Stimulated activated CD4-positive, alpha-beta T cell treated with anti-CD3 and anti-CD28 coated beads, Interleukin-2, amount 100 ng/mL, for 4 hours (primary cell): ENCODE measurements around the gene DLEC1.
"Not testable (repeated sequence)": the region's sequence is repeated elsewhere in the genome, so short reads cannot be mapped to it uniquely, and the experiment has no call there.

Experiments used
- DNase-seq: peaks from one replicate; pipeline ENCODE4 v3.0.0-alpha.2; 2020; ENCODE audit warnings: low read depth

The DLEC1 gene

DNA sequence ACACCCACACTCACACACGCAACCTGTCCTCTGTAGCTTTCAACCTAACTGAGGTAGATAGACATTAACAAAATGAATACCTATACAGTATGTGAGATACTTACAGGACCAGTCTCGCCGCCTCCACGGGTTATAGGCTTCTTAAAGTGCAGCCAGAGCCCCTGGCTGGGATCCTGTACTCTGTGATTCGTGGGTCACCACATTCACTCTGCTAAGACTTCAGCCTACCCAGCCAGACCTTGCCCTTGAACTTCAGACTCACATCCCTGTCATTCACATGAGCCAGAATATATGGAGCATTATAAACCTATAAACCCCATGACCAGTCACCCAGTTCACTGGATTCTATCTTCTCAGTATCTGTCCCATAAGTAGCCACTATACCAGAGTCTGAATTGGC is 1.4 kb downstream of the DLEC1 start:
- DNase-seq, result no peak

DNA sequence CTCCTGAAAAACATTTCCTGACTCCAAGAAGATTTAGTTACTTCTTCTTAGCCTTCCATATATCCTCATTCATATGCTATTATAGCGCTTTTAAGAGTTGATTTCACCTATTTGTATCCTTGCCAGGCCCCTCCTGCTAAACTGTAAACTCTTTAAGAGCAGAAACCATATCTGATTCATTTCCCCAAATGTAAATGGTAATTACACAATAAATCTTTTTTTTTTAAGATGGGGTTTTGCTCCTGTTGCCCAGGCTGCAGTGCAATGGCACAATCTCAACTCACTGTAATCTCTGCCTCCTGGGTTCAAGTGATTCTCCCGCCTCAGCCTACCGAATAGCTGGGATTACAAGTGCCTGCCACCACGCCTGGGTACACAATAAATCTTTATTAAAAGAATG is 4.5 kb downstream of the DLEC1 start:
- no peak for DNase-seq

DNA sequence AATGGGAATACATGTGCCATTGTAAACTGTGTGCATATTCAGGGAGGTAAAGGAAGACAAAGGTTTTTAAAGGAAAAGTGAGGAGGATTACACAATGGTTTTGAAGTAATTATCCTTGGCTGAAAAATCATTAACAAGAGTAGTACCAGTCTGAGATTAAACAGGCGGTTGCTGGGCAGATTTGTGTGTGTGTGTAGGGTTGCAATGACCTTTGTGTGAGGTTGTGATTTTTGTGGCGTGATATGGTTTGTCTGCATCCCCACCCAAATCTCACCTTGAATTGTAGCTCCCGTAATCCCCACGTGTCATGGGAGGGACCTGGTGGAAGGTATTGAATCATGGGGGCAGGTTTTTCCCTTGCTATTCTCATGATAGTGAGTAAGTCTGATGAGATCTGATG is 7.0 kb downstream of the DLEC1 start:
- DNase-seq, result no peak

DNA sequence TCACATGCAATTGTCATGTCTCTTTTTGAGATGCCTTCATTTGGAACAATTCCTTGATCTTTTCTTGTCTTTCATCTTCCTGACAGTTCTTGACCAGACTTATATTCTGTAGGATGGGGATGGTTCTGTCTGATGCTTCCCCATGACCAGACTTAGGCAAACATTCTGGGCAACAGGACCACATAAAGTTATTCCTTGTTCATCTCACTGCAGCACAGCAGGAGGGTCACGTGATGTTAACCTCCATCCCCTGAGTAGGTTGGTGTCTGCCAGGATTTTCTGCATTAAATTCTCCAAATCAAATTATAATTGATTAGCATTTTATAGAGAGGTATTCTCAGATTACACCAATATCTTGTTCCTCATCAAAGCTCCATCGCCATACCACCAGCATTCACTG is 7.8 kb downstream of the DLEC1 start:
- DNase-seq, result no peak

DNA sequence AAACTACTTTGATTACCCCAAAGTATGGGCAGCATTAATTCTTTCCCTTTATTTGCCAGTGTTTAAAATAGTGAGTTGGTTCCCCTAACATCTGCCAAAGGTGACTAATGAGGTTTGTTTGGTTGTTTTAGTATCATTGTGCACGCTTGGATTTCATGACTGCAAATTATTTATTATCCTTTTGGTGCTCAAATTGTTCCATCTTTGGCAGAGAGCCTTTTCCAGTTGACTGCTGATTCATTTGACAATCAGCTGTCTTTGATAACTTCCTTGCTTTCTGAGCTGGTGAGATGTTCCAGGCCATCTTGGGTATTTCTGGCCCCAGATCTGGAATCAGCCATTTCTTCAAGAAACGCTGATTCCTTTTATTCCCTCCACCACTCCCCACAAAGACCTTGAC is 8.9 kb downstream of the DLEC1 start:
- DNase-seq, result no peak

DNA sequence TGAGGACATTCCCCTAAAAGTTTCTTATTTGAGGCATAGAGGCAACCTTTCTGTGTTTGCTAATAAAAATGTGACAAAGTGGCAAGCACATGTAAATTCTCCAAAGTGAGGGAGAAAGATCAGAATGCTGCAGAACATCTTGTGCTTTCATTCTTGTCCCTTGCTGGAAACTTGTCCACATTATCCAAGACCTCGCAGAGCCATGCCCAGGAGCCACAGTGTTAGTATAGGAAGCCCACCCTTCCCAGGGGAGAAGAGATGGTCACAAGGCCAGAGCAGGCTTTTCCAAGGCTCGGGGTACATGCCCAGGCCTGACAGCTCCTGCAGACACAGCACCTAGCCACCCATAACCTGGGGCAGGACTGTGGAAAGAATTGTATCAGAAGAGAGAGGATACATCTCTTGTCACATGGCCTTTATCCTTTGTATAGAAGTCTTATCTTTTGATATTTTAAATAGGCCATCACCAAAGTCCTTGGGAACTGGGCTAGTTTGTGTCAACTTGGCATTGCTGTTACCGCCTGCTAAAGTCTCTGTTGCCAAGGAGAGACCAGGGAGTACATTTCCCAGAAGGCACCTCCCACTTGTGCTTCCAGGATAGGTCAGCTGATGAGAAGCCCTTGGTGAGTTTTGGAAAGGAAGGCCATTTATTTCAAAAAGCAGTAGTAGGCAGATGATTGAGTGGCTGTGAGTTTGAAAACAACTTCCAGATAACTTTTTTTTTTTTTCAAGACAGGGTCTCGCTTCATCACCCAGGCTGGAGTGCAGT is 10.5 kb downstream of the DLEC1 start:
- no peak for DNase-seq

DNA sequence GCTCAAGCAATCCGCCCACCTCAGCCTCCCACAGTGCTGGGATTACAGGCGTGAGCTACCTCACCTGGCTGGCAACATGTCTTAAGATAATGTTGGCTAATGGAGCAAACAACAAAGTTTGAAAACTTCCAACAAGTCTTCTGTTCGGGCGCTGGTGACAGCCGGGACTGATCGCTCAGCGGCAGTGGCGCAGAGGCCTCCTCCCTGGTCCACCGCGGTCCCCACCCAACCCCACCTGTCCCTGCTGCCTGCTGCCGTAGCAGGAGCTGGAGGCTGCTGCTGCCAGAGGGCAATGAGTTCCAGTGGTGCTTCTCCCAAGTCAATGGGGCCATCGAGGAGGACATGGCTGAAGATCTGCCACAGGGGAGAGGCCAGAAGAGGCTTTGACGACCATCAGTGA is 12.1 kb downstream of the DLEC1 start:
- no peak for DNase-seq

DNA sequence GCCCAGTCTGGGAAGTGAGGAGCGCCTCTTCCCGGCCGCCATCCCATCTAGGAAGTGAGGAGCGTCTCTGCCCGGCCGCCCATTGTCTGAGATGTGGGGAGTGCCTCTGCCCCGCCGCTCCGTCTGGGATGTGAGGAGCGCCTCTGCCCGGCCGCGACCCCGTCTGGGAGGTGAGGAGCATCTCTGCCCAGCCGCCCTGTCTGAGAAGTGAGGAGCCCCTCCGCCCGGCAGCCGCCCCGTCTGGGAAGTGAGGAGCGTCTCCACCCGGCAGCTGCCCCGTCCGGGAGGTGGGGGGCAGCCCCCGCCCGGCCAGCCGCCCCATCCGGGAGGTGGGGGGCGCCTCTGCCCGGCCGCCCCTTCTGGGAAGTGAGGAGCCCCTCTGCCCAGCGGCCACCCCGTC is 14.3 kb downstream of the DLEC1 start:
- not testable (repeated sequence) for DNase-seq

DNA sequence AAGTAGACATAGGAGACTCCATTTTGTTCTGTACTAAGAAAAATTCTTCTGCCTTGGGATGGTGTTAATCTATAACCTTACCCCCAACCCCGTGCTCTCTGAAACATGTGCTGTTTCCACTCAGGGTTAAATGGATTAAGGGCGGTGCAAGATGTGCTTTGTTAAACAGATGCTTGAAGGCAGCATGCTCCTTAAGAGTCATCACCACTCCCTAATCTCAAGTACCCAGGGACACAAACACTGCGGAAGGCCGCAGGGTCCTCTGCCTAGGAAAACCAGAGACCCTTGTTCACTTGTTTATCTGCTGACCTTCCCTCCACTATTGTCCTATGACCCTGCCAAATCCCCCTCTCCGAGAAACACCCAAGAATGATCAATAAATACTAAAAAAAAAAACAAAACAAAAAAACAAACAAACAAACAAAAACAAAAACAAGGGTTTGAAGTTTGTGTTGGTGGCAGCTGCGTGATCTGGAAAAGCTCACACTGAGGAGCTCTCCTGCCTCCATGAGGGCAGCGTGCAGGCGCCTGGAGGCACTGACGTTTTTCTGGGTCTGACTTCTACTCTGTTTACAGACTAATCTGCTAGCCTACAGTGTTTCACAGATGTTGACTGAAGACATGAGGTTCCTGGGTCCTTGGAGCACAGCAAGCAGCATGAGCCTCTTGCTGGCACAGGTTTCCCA is 14.9 kb downstream of the DLEC1 start:
- not testable (repeated sequence) for DNase-seq

DNA sequence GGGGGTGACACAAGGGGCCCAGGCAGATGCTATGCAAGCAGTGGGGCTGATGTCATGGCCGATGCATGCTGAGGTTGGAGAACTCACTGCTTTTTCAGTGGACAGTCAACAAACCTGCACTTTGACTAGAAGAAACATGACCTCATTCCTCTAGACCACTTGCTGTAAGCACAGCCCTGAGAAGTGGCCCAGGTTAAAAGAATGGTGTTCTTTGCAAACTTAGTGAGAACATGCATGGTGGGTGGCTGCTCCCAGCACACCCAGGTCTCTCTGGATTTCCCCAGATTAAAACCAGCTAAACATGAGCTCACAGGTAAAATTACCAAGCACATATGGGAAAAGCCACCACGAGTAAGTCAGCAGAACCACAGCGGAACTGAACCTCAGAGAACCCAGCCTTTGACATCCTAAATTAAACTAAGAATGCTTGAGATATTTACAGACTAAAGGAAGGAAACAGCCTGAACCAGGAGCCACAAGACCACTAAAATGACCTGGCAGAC is 15.5 kb downstream of the DLEC1 start:
- no peak for DNase-seq

DNA sequence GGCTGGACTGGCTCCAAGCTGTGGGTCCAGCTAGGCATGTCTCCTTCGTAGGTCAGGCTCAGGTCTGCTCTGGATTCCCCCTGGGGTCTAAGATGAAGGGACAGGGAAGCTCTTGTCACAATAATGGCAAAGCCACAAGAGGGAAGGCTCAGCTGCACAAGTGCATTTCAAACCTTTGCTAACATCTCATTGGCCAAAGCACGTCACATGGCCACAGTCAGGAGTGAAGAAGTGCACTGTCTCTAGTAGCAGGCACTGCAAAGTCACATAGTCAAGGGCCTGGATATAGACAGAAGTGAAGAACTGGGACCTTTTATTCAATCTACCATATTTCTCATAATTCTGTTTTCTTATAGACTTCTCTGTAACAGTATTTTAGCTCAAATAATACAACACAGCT is 20.1 kb downstream of the DLEC1 start:
- no peak for DNase-seq

DNA sequence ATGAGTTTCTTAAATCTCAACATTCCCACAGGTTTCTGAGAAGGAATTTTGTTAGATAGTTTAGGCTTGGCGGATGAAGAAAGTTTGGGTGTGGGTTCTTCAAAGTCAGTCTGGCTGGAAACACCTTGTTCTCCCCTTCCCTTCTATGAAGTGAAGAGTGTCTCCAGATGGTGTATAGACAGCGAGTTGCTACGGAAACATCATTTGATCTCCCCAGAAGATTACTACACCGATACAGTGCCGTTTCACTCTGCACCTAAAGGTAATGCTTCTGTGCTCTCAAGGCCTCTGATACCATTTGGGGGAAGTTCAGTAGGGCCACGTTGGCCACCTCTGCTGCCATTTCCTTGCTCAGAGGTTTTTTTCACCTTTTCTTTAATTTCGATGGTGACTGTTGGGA is 20.6 kb downstream of the DLEC1 start:
- no peak for DNase-seq

DNA sequence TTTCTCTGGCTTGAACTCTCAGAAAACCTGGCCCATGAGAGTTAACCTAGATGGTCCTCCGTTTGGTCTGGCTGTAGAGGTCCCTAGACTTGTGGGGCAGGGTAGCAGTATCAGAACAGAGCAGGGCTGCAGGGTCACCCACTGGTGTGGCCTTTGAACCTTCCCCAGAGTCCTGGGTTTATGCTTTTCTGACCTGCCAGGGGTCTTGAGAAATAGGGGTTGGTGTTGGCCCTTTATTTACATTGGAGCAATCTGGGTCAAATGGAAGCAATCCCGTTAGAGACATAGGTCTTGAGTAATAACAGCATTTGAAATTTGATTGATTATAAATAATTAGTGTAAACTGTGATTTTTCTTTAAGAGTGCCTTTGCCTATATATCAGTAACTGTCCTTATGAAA is 23.8 kb downstream of the DLEC1 start:
- DNase-seq, result no peak

DNA sequence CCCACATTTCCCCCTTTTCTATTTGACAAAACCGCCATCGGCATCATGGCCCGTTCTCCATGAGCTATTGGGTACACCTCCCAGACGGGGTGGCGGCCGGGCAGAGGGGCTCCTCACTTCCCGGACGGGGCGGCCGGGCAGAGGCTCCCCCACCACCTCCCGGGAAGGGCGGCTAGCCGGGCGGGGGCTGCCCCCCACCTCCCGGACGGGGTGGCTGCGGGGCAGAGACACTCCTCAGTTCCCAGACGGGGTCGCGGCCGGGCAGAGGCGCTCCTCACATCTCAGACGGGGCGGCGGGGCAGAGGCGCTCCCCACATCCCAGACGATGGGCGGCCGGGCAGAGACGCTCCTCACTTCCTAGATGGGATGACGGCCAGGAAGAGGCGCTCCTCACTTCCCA is 25.4 kb downstream of the DLEC1 start:
- not testable (repeated sequence) for DNase-seq

DNA sequence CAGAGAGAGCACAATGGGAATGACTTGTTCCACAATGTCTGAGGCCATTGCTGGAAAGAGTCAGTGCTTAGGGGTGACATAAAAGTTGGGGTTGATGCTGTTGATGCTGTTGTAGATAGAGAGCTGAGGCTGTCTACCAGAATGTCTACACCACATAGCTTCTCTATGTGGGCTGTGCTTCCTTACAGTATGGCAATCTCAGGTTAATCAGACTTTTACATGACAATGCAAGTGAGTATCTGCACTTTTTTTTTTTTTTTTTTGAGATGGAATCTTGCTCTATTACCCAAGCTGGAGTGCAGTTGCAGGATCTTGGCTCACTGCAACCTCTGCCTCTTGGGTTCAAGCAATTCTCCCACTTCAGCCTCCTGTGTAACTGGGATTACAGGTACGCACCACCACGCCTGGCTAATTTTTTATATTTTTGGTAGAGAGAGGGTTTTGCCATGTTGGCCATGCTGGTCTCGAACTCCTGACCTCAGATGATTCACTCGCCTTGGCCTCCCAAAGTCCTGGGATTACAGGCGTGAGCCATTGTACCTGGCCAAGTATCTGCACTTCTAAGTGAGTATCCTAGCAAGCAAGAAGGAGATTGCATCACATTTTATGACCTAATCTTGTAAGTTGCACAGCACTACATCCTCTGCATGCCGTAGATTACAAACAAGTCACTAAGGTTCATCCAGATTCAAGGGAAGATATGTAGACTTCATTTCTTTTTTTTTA is 28.7 kb downstream of the DLEC1 start:
- DNase-seq, result no peak

DNA sequence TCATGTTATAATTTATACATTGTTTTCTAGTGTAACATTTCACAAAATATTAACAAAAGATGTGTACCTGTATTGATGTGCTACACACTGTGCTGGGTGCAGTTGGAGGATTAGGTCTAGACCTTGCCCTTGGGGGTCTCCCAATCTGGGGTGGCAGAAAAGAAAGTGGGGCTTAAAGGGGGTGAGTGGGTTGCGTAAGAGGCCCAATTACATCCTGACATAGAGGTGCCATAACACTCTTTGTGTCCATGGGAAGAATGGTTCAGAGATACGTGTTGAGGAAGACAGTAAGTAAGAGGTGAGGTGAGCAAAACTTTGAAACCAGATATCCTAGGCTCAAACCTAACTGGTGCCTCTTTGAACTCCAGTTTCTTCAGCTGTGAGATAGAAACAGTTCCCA is 31.0 kb downstream of the DLEC1 start:
- no peak for DNase-seq

DNA sequence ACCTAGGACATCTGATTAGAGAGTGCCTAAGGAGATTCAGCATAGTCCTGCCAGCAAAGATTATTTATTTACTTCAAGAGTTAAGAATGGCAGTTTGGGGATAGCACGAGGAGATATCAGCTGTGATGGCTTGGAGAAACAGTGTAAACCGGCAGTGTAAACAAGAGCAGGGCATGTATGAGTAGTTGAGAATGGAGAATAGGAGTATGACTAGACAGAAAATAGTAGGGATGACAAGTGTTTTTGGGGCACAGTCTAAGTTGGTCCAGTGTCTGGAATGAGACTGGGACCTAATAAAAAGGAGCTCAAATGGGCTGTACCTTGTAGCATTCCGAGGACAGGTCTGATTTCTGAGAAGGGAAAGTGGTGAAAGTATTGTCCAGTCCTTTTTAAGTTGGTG is 38.1 kb downstream of the DLEC1 start:
- DNase-seq, result not testable (repeated sequence)

DNA sequence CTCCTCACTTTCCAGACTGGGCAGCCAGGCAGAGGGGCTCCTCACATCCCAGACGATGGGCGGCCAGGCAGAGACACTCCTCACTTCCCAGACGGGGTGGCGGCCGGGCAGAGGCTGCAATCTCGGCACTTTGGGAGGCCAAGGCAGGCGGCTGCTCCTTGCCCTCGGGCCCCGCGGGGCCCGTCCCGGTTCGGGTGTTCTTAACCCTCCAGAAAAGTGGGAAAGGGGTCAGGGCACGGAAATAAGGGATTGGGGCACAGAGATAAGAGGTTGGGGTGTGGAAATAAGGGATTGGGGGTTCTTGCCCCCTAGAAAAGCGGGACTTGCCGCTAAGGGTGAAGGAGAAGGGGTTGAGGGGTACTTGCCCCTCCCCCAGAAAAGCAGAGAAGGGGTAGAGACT is 43.3 kb downstream of the DLEC1 start:
- DNase-seq, result not testable (repeated sequence)

DNA sequence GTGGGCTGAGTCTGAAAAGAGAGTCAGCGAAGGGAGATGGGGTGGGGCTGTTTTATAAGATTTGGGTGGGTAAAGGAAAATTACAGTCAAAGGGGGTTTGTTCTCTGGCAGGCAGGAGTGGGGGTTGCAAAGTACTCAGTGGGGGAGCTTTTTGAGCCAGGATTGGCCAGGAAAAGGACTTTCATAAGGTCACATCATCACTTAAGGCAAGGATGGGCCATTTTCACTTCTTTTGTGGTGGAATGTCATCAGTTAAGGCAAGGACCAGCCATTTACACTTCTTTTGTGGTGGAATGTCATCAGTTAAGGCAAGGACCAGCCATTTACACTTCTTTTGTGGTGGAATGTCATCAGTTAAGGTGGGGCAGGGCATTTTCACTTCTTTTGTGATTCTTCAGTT is 44.2 kb downstream of the DLEC1 start:
- DNase-seq, result not testable (repeated sequence)

DNA sequence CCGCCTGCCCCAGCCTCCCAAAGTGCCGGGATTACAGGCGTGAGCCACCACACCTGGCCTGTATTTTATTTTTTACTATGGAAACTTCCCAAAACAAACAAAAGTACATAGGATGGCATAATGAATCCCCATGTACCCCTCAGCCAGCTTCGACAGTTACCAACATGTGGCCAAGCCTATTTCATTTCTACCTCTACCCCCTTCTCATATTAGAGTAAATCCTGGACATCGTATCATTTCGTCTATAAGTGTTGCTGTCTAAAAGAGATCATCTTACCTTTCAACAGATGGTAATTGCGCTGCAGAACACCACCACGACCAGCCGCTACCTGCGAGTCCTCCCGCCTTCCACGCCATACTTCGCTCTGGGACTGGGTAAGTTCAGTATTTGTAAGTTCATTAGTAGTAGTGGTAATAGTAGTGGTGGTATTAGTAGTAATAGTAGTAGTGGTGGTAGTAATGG is 44.9 kb downstream of the DLEC1 start:
- DNase-seq, result no peak

DNA sequence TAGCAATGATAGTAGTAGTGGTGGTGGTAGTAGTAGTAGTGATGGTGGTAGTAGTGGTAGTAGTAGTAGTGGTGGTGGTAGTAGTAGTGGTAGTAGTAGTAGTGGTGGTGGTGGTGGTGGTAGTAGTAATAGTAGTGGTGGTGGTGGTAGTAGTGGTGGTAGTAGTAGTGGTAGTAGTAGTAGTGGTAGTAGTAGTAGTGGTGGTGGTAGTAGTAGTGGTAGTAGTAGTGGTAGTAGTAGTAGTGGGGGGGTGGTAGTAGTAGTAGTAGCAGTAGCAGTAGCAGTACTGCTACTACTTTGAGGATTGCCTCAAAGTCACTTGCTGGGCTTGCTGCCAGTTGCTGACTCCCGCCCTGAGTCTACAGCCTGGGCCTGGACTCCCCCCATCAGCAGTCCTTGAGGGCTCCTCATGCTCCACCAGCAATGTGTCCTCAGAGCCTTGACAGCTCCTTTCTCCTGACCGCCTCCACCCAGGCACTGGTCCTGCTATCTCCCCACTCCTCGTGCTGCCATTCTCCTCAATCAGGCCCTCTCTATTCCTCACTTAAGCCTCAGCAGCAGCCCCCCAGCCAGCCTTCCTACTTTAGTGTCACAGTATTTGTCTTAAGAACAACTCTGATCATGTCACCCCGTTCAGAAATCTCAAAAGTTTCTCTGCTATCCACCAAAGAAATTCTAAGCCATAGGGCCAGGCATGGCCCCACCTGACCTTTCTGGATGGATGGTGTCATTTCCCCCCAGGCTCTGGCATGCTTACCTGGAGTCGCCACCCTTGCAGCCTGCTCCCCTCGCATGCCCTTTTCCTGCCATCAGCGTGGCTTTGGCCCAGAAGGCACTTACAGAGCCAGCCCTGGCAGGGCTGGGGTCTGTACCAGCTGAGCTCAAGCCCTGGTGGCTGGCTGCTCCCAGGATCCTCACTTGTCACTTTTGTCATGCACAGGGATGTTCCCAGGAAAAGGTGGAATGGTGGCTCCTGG is 45.6 kb downstream of the DLEC1 start:
- no peak for DNase-seq
